ELR (cell line): ENCODE data around the gene C14orf93.
"Not testable (repeated sequence)": the region's sequence is repeated elsewhere in the genome, so short reads cannot be mapped to it uniquely, and the experiment has no call there.

ENCODE experiments used
- DNase-seq: peaks from one replicate; pipeline ENCODE4 v3.0.0-alpha.2; 2015; ENCODE audit warnings: low read depth

The C14orf93 gene

GRCh38 chr14:23021434-23021833, 11.5 kb upstream of the C14orf93 start:
- no peak for DNase-seq

GRCh38 chr14:23020143-23021128, 10.5 kb upstream of the C14orf93 start:
- no peak for DNase-seq

GRCh38 chr14:23018107-23018506, 8.2 kb upstream of the C14orf93 start:
- no peak for DNase-seq

GRCh38 chr14:23017091-23017490, 7.1 kb upstream of the C14orf93 start:
- DNase-seq = no peak

GRCh38 chr14:23015618-23016017, 5.7 kb upstream of the C14orf93 start:
- no peak for DNase-seq

- DNase-seq = not testable (repeated sequence)
Measured at GRCh38 chr14:23013749-23014054, 3.8 kb upstream of the C14orf93 start.

- DNase-seq = no peak
Measured at GRCh38 chr14:23013054-23013748, 3.3 kb upstream of the C14orf93 start.

- DNase-seq = no peak
Measured at GRCh38 chr14:23009483-23009938, 432 bp downstream of the C14orf93 start.

GRCh38 chr14:23008831-23009230, 1.1 kb downstream of the C14orf93 start:
- peak; percentile 13 for DNase-seq

GRCh38 chr14:23006544-23007419, 3.2 kb downstream of the C14orf93 start:
- peak; percentile 98 for DNase-seq

- DNase-seq = peak; percentile 18
Measured at GRCh38 chr14:23006188-23006534, 3.8 kb downstream of the C14orf93 start.

GRCh38 chr14:23005451-23006187, 4.3 kb downstream of the C14orf93 start:
- peak; percentile 38 for DNase-seq

- not testable (repeated sequence) for DNase-seq
Measured at GRCh38 chr14:23004274-23004673, 5.7 kb downstream of the C14orf93 start.

- no peak for DNase-seq
Measured at GRCh38 chr14:23002592-23002991, 7.4 kb downstream of the C14orf93 start.

GRCh38 chr14:23000860-23001259, 9.1 kb downstream of the C14orf93 start:
- no peak for DNase-seq

- no peak for DNase-seq
Measured at GRCh38 chr14:22998329-22999012, 11.5 kb downstream of the C14orf93 start.

- no peak for DNase-seq
Measured at GRCh38 chr14:22997676-22998323, 12.1 kb downstream of the C14orf93 start.

GRCh38 chr14:22996768-22997654, 12.9 kb downstream of the C14orf93 start:
- no peak for DNase-seq

- no peak for DNase-seq
Measured at GRCh38 chr14:22995889-22996625, 13.9 kb downstream of the C14orf93 start.
